ENCODE data around the gene JOSD1.

Gene JOSD1

GRCh38 chr22:38681582-38682335 lies 19.0 kb downstream of the JOSD1 start, which contains the start of gene TOMM22:
Gene TOMM22, plus strand, starts transcription at chr22:38681957. Its CDS starts 22 bp downstream, at chr22:38681979.
- no peak for TF ChIP-seq FOXM1 (IDR thresholded peaks at IDR 0.05; ENCODE audit: borderline replicate concordance)
- TF ChIP-seq L3MBTL2 (conservative IDR thresholded peaks at IDR 0.05): peak; percentile 64
- TF ChIP-seq FOXA1 (IDR thresholded peaks at IDR 0.05): no peak
- TF ChIP-seq SP1 (IDR thresholded peaks at IDR 0.05): no peak
- no peak for TF ChIP-seq HDGF (IDR thresholded peaks at IDR 0.05; ENCODE audit: borderline replicate concordance)
- TF ChIP-seq SUZ12 (IDR thresholded peaks at IDR 0.05): no peak
- TF ChIP-seq, protein P1, sequence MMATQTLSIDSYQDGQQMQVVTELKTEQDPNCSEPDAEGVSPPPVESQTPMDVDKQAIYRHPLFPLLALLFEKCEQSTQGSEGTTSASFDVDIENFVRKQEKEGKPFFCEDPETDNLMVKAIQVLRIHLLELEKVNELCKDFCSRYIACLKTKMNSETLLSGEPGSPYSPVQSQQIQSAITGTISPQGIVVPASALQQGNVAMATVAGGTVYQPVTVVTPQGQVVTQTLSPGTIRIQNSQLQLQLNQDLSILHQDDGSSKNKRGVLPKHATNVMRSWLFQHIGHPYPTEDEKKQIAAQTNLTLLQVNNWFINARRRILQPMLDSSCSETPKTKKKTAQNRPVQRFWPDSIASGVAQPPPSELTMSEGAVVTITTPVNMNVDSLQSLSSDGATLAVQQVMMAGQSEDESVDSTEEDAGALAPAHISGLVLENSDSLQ (IDR thresholded peaks at IDR 0.05): peak; percentile 39
- TF ChIP-seq NFRKB (IDR thresholded peaks at IDR 0.05): no peak
- no peak for TF ChIP-seq FOXK2 (IDR thresholded peaks at IDR 0.05)
- TF ChIP-seq ZNF384 (IDR thresholded peaks at IDR 0.05): no peak
- peak; percentile 94 for TF ChIP-seq ELF4 (IDR thresholded peaks at IDR 0.05)
- TF ChIP-seq ARNT (IDR thresholded peaks at IDR 0.05): no peak; the same call in 1 of the 2 replicates
- peak; percentile 91 for TF ChIP-seq LEF1 (IDR thresholded peaks at IDR 0.05; ENCODE audit: borderline replicate concordance)
- peak; percentile 36; the same call in 1 of the 2 replicates for TF ChIP-seq CTBP1 (IDR thresholded peaks at IDR 0.05; ENCODE audit: borderline replicate concordance)
- no peak for TF ChIP-seq BHLHE40 (IDR thresholded peaks at IDR 0.05; ENCODE audit: borderline replicate concordance)
- TF ChIP-seq TARDBP (IDR thresholded peaks at IDR 0.05): no peak
- ChIA-PET POLR2A (interaction anchor here (0.6 to 3.2 kb wide), 29 partner anchors 9 to 638 kb away, joined by 3 to 65 read pairs (median 4); partner anchors contain the start of genes CBY1, FAM227A, GTPBP1 and JOSD1), CTCF (interaction anchor here (0.6 to 1.5 kb wide), 7 partner anchors 8 to 358 kb away, joined by 3 to 8 read pairs (median 4); no protein-coding TSS in a partner anchor)
- peak; percentile 98 for DNase-seq (ENCODE audit: extremely low spot score)

GRCh38 chr22:38675833-38676232 lies 24.9 kb downstream of the JOSD1 start:
- TF ChIP-seq ARNT (IDR thresholded peaks at IDR 0.05): no peak
- no peak for DNase-seq (ENCODE audit: extremely low spot score)
- ChIA-PET CTCF (no interaction called here), POLR2A (no interaction called here)

GRCh38 chr22:38674888-38675287 lies 25.9 kb downstream of the JOSD1 start:
- CTCF ChIA-PET: no interaction called here
- no peak for DNase-seq (ENCODE audit: extremely low spot score)
- TF ChIP-seq FOXM1 (IDR thresholded peaks at IDR 0.05; ENCODE audit: borderline replicate concordance) (no peak), BHLHE40 (IDR thresholded peaks at IDR 0.05; ENCODE audit: borderline replicate concordance) (no peak), SUZ12 (IDR thresholded peaks at IDR 0.05) (no peak), HDGF (IDR thresholded peaks at IDR 0.05; ENCODE audit: borderline replicate concordance) (no peak), LEF1 (IDR thresholded peaks at IDR 0.05; ENCODE audit: borderline replicate concordance) (no peak), ARNT (IDR thresholded peaks at IDR 0.05) (no peak), ZNF384 (IDR thresholded peaks at IDR 0.05) (no peak), SP1 (IDR thresholded peaks at IDR 0.05) (no peak), NFRKB (IDR thresholded peaks at IDR 0.05) (no peak)
- TF ChIP-seq, protein P1 (IDR thresholded peaks at IDR 0.05): no peak
- POLR2A ChIA-PET: no interaction called here

DNA sequence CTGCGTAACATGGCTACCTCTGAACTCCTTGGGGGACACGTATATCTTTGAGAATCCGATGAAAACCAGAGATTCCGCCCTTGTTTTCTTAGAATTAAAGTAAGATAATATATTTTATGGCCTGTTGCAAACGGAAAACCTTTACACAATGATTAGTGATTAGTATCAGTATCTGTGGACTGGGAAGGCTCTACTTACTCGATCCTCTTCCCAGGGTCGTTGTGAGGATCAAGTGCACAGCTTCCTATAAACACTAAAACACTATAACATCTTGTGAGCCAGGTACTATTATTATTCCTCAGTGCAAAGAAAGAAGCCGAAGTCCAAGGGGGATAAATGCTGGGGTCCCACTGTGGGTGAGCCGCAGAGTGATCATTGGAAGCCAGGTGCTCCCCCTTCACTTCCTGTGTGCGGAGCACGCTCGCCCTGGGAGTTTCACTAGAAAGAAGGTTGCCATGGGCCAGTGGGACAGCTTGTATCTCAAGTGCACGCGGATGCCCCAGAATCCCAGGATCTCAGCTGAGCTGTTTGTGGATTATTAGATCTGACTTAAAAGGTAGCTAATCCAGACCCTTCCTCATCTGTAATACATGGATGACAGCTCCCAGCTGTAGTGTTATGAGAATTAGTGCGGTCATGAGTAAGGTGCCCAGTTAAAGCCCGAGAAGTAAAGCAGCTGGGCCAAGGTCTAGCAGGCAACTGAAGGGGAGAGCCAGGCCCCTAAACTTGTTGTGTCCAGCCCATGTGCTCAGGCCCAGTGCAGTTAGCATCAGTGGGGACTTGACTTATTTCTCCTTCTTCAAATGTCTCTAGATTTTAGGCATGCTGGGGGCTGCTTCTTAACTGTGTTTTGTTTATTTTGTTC lies 43.5 kb downstream of the JOSD1 start:
- CTCF ChIA-PET: no interaction called here
- no peak for TF ChIP-seq TARDBP (IDR thresholded peaks at IDR 0.05)
- TF ChIP-seq ELF4 (IDR thresholded peaks at IDR 0.05): no peak
- no peak for TF ChIP-seq HDGF (IDR thresholded peaks at IDR 0.05; ENCODE audit: borderline replicate concordance)
- no peak for TF ChIP-seq FOXA1 (IDR thresholded peaks at IDR 0.05)
- TF ChIP-seq FOXK2 (IDR thresholded peaks at IDR 0.05): no peak
- DNase-seq (ENCODE audit: extremely low spot score): peak; percentile 55
- POLR2A ChIA-PET: interaction anchor here (0.6 to 1.8 kb wide), 6 partner anchors 9 to 686 kb away, joined by 3 to 9 read pairs (median 4); partner anchors contain the start of genes GTPBP1 and TOMM22

- TF ChIP-seq BHLHE40 (IDR thresholded peaks at IDR 0.05; ENCODE audit: borderline replicate concordance): peak; percentile 93
- TF ChIP-seq ZNF384 (IDR thresholded peaks at IDR 0.05): no peak
- TF ChIP-seq LEF1 (IDR thresholded peaks at IDR 0.05; ENCODE audit: borderline replicate concordance): no peak
- TF ChIP-seq SP1 (IDR thresholded peaks at IDR 0.05): no peak
- TF ChIP-seq ARNT (IDR thresholded peaks at IDR 0.05): no peak
- TF ChIP-seq ELF4 (IDR thresholded peaks at IDR 0.05): no peak
- no peak for TF ChIP-seq HDGF (IDR thresholded peaks at IDR 0.05; ENCODE audit: borderline replicate concordance)
- no peak for TF ChIP-seq FOXM1 (IDR thresholded peaks at IDR 0.05; ENCODE audit: borderline replicate concordance)
- TF ChIP-seq SUZ12 (IDR thresholded peaks at IDR 0.05): no peak
- TF ChIP-seq FOXK2 (IDR thresholded peaks at IDR 0.05): no peak
- no peak for TF ChIP-seq NFRKB (IDR thresholded peaks at IDR 0.05)
- TF ChIP-seq L3MBTL2 (conservative IDR thresholded peaks at IDR 0.05): peak; percentile 45; the same call in 1 of the 2 replicates
- TF ChIP-seq FOXA1 (IDR thresholded peaks at IDR 0.05): no peak
- ChIA-PET CTCF (no interaction called here), POLR2A (interaction anchor here (0.6 to 1.4 kb wide), 5 partner anchors 10 to 687 kb away, joined by 3 to 9 read pairs (median 4); partner anchors contain the start of genes GTPBP1 and TOMM22)
- DNase-seq (ENCODE audit: extremely low spot score): peak; percentile 99
Observed at GRCh38 chr22:38656256-38657044, 44.3 kb downstream of the JOSD1 start, which contains the start of the genes CBY1 and FAM227A. Gene CBY1, plus strand, starts transcription at chr22:38656638. Its CDS starts 11,417 bp downstream, at chr22:38668055. Gene FAM227A, minus strand, starts transcription at chr22:38656392. Its CDS starts 6,224 bp downstream, at chr22:38650168.

Data from HEK293T (cell line).